Transverse colon (tissue), 3 donors: Measurements from ENCODE around the gene SLC6A13.

Experiments
- EP300 ChIP-seq: sonication (generic); formaldehyde crosslinking; IDR thresholded peaks from one replicate; pipeline ENCODE4 v1.6.1; 2017; ENCODE audit warnings: antibody characterized with exemption, low read depth
- POLR2A ChIP-seq: fragments of 450-650 bp; IDR thresholded peaks from one replicate; pipeline ENCODE4 v1.6.1; 2016; ENCODE audit warnings: antibody characterized with exemption, mild to moderate bottlenecking, moderate library complexity
- TF ChIP-seq, protein P1 (sequence below), 5 experiments: fragments of 200-600 bp in 3 of 5; fragments of 450-650 bp in 2 of 5; sonication (generic) in 3 of 5; IDR thresholded peaks; 1 replicate in 2 of 5; 2 replicates in 3 of 5; pipeline ENCODE4 v1.5.1; 2016 to 2017; ENCODE audit warnings: antibody characterized with exemption in 5 of 5, inconsistent platforms in 3 of 5, mild to moderate bottlenecking in 2 of 5, moderate library complexity in 1 of 5

DNA sequence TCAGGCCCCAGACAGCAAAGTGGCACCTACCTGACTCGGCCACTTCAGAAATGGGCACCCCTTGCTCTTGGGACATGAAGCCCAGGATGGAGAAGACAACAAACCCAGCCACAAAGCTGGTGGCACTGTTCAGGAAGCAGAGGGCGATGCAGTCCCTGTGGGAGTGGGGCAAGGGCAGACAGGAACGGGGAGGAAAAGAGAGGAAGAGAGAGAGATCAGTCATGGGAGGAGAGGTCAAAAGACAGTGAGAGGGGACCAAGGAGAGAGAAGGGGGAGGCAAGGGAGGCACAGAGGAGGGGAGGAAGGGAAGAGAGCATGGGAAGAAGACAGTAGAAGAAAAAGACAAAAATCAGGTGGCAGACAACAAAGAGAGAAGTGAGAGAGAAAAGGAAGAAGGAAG, 65.3 kb downstream of the SLC6A13 start:
- TF ChIP-seq, protein P1, sequence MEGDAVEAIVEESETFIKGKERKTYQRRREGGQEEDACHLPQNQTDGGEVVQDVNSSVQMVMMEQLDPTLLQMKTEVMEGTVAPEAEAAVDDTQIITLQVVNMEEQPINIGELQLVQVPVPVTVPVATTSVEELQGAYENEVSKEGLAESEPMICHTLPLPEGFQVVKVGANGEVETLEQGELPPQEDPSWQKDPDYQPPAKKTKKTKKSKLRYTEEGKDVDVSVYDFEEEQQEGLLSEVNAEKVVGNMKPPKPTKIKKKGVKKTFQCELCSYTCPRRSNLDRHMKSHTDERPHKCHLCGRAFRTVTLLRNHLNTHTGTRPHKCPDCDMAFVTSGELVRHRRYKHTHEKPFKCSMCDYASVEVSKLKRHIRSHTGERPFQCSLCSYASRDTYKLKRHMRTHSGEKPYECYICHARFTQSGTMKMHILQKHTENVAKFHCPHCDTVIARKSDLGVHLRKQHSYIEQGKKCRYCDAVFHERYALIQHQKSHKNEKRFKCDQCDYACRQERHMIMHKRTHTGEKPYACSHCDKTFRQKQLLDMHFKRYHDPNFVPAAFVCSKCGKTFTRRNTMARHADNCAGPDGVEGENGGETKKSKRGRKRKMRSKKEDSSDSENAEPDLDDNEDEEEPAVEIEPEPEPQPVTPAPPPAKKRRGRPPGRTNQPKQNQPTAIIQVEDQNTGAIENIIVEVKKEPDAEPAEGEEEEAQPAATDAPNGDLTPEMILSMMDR (IDR thresholded peaks at IDR 0.05) = no peak
- no peak for TF ChIP-seq POLR2A
- no peak for TF ChIP-seq EP300
